Fibroblast of villous mesenchyme (primary cell): ENCODE measurements around the gene MPV17. TPM values are rescaled to one million over a fixed set of nuclear protein-coding genes. Genes with fewer than 3 reads are reported as not detected.

Experiments
- DNase-seq: peaks from one replicate; pipeline ENCODE4 v3.0.0-alpha.2; 2010; ENCODE audit warnings: low read depth
- H3K4me3 ChIP-seq: 2 replicates; pipeline ENCODE4 v1.5.1; 2011; ENCODE audit warnings: low read depth, mild to moderate bottlenecking, low read length
- CTCF ChIP-seq: IDR thresholded peaks from 2 replicates; pipeline ENCODE4 v1.5.1; 2012; ENCODE audit warnings: low read depth, mild to moderate bottlenecking, low read length; ENCODE audit not compliant: insufficient read depth
- total RNA-seq: library from RNA; depleted of rRNA; stranded (reverse); fragments of >200 nt; gene quantifications from 2 replicates; pipeline ENCODE4 v1.2.3, GENCODE V29; 2012

MPV17 gene
- total RNA-seq, 1 donor = 73.8 TPM

- no peak for TF ChIP-seq CTCF
- no peak for DNase-seq
These were observed 29.1 kb upstream of the MPV17 start for GRCh38 chr2:27351802-27352598.

GRCh38 chr2:27350106-27350693 lies 27.3 kb upstream of the MPV17 start:
- DNase-seq = no peak
- no peak for TF ChIP-seq CTCF

More at GRCh38 chr2:27351802-27352598, 29.1 kb upstream of the MPV17 start:
- no peak overlapping the region for H3K4me3 ChIP-seq

GRCh38 chr2:27347641-27348040 lies 24.7 kb upstream of the MPV17 start:
- no peak overlapping the region for H3K4me3 ChIP-seq
- no peak for TF ChIP-seq CTCF
- DNase-seq = no peak

More at GRCh38 chr2:27350106-27350693, 27.3 kb upstream of the MPV17 start:
- H3K4me3 ChIP-seq = no peak overlapping the region

- TF ChIP-seq CTCF = no peak
- no peak overlapping the region for H3K4me3 ChIP-seq
- no peak for DNase-seq
These were observed 13.3 kb upstream of the MPV17 start for GRCh38 chr2:27336173-27336572.

GRCh38 chr2:27335311-27335710 lies 12.4 kb upstream of the MPV17 start:
- H3K4me3 ChIP-seq = no peak overlapping the region
- DNase-seq = no peak
- TF ChIP-seq CTCF = no peak

GRCh38 chr2:27324720-27325119 lies 1.8 kb upstream of the MPV17 start:
- no peak overlapping the region for H3K4me3 ChIP-seq
- TF ChIP-seq CTCF = no peak
- DNase-seq = no peak
